ENCODE data around the gene BIRC7.
"Not testable (repeated sequence)": the region's sequence is repeated elsewhere in the genome, so short reads cannot be mapped to it uniquely, and the experiment has no call there.

The BIRC7 gene

GRCh38 chr20:63220696-63221399 lies 14.9 kb upstream of the BIRC7 start:
- H3K4me3 ChIP-seq (ENCODE audit: low read depth, low read length), result no peak overlapping the region
- ChIA-PET CTCF (interaction anchor here (0.7 to 1.7 kb wide), 6 partner anchors 9 to 89 kb away, joined by 3 to 13 read pairs (median 3); partner anchors contain the start of gene COL20A1), POLR2A (no interaction called here)
- no peak for DNase-seq (ENCODE audit: low read depth, low spot score)
- no peak for TF ChIP-seq CTCF (IDR thresholded peaks at IDR 0.05; ENCODE audit: insufficient read depth, low read length, missing control alignments)

- DNase-seq (ENCODE audit: low read depth, low spot score); H3K4me3 ChIP-seq (ENCODE audit: low read depth, low read length); POLR2A ChIA-PET: not testable (repeated sequence)
- CTCF ChIA-PET, result interaction anchor here (0.9 to 1.7 kb wide), 4 partner anchors 9 to 88 kb away, joined by 3 to 13 read pairs (median 5); partner anchors contain the start of gene COL20A1
Measured at GRCh38 chr20:63221400-63222053, 14.2 kb upstream of the BIRC7 start.

GRCh38 chr20:63222541-63222940 lies 13.2 kb upstream of the BIRC7 start:
- H3K4me3 ChIP-seq (ENCODE audit: low read depth, low read length), result no peak overlapping the region
- CTCF ChIA-PET, result interaction anchor here (1.0 to 6.9 kb wide), 23 partner anchors 9 to 159 kb away, joined by 3 to 142 read pairs (median 17); partner anchors contain the start of genes ARFGAP1, BIRC7, COL20A1 and NKAIN4
- DNase-seq (ENCODE audit: low read depth, low spot score), result no peak
- POLR2A ChIA-PET, result no interaction called here
- no peak for TF ChIP-seq CTCF (IDR thresholded peaks at IDR 0.05; ENCODE audit: insufficient read depth, low read length, missing control alignments)

- DNase-seq (ENCODE audit: low read depth, low spot score), result no peak
- peak; percentile 70 for TF ChIP-seq CTCF (IDR thresholded peaks at IDR 0.05; ENCODE audit: insufficient read depth, low read length, missing control alignments)
- H3K4me3 ChIP-seq (ENCODE audit: low read depth, low read length), result no peak overlapping the region
- ChIA-PET CTCF (interaction anchor here (0.8 to 6.9 kb wide), 40 partner anchors 10 to 898 kb away, joined by 3 to 142 read pairs (median 6); partner anchors contain the start of genes ARFGAP1, BIRC7, COL20A1 and NKAIN4), POLR2A (interaction anchor here (1.1 to 1.8 kb wide), 4 partner anchors 9 to 86 kb away, joined by 3 to 6 read pairs (median 4); partner anchors contain the start of gene ARFGAP1)
Measured at GRCh38 chr20:63223121-63223825, 12.4 kb upstream of the BIRC7 start.

GRCh38 chr20:63223826-63224207 lies 11.9 kb upstream of the BIRC7 start:
- ChIA-PET CTCF (interaction anchor here (0.8 to 6.9 kb wide), 38 partner anchors 11 to 897 kb away, joined by 3 to 142 read pairs (median 6); partner anchors contain the start of genes ARFGAP1, BIRC7, COL20A1 and NKAIN4), POLR2A (interaction anchor here (0.8 to 1.8 kb wide), 5 partner anchors 9 to 85 kb away, joined by 3 to 6 read pairs (median 4); partner anchors contain the start of gene ARFGAP1)
- DNase-seq (ENCODE audit: low read depth, low spot score), result no peak
- no peak for TF ChIP-seq CTCF (IDR thresholded peaks at IDR 0.05; ENCODE audit: insufficient read depth, low read length, missing control alignments)
- no peak overlapping the region for H3K4me3 ChIP-seq (ENCODE audit: low read depth, low read length)

GRCh38 chr20:63224412-63225081 lies 11.2 kb upstream of the BIRC7 start:
- ChIA-PET CTCF (interaction anchor here (1.0 to 6.9 kb wide), 25 partner anchors 11 to 312 kb away, joined by 3 to 142 read pairs (median 10); partner anchors contain the start of genes ARFGAP1, BIRC7, COL20A1 and NKAIN4), POLR2A (interaction anchor here (0.8 to 1.8 kb wide), 4 partner anchors 8 to 84 kb away, joined by 3 to 6 read pairs (median 4); partner anchors contain the start of gene ARFGAP1)
- DNase-seq (ENCODE audit: low read depth, low spot score), result no peak

More at GRCh38 chr20:63224412-63225081, 11.2 kb upstream of the BIRC7 start:
- H3K4me3 ChIP-seq (ENCODE audit: low read depth, low read length), result no peak overlapping the region
- TF ChIP-seq CTCF (IDR thresholded peaks at IDR 0.05; ENCODE audit: insufficient read depth, low read length, missing control alignments), result peak; percentile 18
